ENCODE data around the gene MYO3B.
"Not testable (repeated sequence)": the region's sequence is repeated elsewhere in the genome, so short reads cannot be mapped to it uniquely, and the experiment has no call there.

MYO3B gene

GRCh38 chr2:170340693-170341068 lies 162.7 kb downstream of the MYO3B start:
- no peak for DNase-seq (ENCODE audit: low spot score)

- no peak for DNase-seq (ENCODE audit: low spot score)
These were observed 164.0 kb downstream of the MYO3B start for GRCh38 chr2:170341684-170342623.

GRCh38 chr2:170344663-170345346 lies 166.9 kb downstream of the MYO3B start:
- no peak for DNase-seq (ENCODE audit: low spot score)

- DNase-seq (ENCODE audit: low spot score): no peak
These were observed 167.7 kb downstream of the MYO3B start for GRCh38 chr2:170345607-170346006.

GRCh38 chr2:170349269-170349668 lies 171.3 kb downstream of the MYO3B start:
- DNase-seq (ENCODE audit: low spot score): not testable (repeated sequence)

- no peak for DNase-seq (ENCODE audit: low spot score)
These were observed 173.2 kb downstream of the MYO3B start for GRCh38 chr2:170350929-170351826.

- no peak for DNase-seq (ENCODE audit: low spot score)
These were observed 175.8 kb downstream of the MYO3B start for GRCh38 chr2:170353723-170354122.

- DNase-seq (ENCODE audit: low spot score): no peak
These were observed 176.4 kb downstream of the MYO3B start for GRCh38 chr2:170354388-170354787.

- no peak for DNase-seq (ENCODE audit: low spot score)
These were observed 177.2 kb downstream of the MYO3B start for GRCh38 chr2:170354855-170355780.

GRCh38 chr2:170359466-170359865 lies 181.5 kb downstream of the MYO3B start:
- no peak for DNase-seq (ENCODE audit: low spot score)

GRCh38 chr2:170360546-170361089 lies 182.7 kb downstream of the MYO3B start:
- no peak for DNase-seq (ENCODE audit: low spot score)

GRCh38 chr2:170361090-170361936 lies 183.4 kb downstream of the MYO3B start:
- DNase-seq (ENCODE audit: low spot score): peak; percentile 65

GRCh38 chr2:170362313-170362870 lies 184.4 kb downstream of the MYO3B start:
- DNase-seq (ENCODE audit: low spot score): no peak

- DNase-seq (ENCODE audit: low spot score): peak; percentile 10
These were observed 185.1 kb downstream of the MYO3B start for GRCh38 chr2:170362871-170363631.

GRCh38 chr2:170365003-170365402 lies 187.1 kb downstream of the MYO3B start:
- no peak for DNase-seq (ENCODE audit: low spot score)

GRCh38 chr2:170365686-170366085 lies 187.7 kb downstream of the MYO3B start:
- no peak for DNase-seq (ENCODE audit: low spot score)

GRCh38 chr2:170368370-170368769 lies 190.4 kb downstream of the MYO3B start:
- DNase-seq (ENCODE audit: low spot score): no peak

- no peak for DNase-seq (ENCODE audit: low spot score)
These were observed 191.3 kb downstream of the MYO3B start for GRCh38 chr2:170369228-170369627.

GRCh38 chr2:170369894-170370293 lies 191.9 kb downstream of the MYO3B start:
- DNase-seq (ENCODE audit: low spot score): peak; percentile 41

Data from cerebellar cortex (tissue), 1 donor.